ENCODE measurements around the gene TBCD.

The TBCD gene

DNA sequence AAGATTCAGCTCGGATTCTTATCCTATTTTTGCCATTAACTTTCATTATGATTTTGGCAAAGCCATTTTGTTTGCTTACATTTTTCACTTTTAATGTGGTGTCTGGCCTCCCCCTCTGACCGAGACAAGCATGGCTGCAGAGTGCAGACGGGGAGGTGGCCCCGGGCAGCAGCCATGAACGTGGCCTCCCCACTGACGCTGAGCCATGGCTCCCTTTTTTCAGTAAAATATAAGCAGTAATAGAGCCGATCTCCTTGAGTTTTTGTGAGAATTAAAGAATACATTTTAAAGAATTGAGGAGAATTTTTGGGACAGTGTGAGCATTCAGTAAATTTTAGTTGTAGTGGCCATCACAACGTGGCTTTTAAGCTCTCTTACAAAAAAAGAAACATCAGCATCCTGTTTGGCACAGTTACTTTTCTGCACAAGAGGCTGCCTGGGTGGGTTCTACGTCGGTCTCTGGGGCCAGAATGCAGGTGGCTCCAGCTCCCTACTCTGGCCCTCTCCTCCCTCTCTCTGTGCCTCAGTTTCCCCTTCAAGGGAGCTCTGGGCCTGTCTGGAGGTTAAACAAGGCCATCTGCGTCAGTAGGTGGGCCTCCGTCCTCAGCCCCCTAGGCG lies 156.8 kb downstream of the TBCD start:
- no peak for DNase-seq (ENCODE audit: low spot score)
- in situ Hi-C loops (cut with MboI; ENCODE audit: low sequenced_read_pairs, unreplicated experiment): no loop called here
- TF ChIP-seq, protein P1, sequence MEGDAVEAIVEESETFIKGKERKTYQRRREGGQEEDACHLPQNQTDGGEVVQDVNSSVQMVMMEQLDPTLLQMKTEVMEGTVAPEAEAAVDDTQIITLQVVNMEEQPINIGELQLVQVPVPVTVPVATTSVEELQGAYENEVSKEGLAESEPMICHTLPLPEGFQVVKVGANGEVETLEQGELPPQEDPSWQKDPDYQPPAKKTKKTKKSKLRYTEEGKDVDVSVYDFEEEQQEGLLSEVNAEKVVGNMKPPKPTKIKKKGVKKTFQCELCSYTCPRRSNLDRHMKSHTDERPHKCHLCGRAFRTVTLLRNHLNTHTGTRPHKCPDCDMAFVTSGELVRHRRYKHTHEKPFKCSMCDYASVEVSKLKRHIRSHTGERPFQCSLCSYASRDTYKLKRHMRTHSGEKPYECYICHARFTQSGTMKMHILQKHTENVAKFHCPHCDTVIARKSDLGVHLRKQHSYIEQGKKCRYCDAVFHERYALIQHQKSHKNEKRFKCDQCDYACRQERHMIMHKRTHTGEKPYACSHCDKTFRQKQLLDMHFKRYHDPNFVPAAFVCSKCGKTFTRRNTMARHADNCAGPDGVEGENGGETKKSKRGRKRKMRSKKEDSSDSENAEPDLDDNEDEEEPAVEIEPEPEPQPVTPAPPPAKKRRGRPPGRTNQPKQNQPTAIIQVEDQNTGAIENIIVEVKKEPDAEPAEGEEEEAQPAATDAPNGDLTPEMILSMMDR (IDR thresholded peaks at IDR 0.05; ENCODE audit: borderline replicate concordance, control extremely low read depth, extremely low read depth, insufficient read depth, missing control alignments): no peak

DNA sequence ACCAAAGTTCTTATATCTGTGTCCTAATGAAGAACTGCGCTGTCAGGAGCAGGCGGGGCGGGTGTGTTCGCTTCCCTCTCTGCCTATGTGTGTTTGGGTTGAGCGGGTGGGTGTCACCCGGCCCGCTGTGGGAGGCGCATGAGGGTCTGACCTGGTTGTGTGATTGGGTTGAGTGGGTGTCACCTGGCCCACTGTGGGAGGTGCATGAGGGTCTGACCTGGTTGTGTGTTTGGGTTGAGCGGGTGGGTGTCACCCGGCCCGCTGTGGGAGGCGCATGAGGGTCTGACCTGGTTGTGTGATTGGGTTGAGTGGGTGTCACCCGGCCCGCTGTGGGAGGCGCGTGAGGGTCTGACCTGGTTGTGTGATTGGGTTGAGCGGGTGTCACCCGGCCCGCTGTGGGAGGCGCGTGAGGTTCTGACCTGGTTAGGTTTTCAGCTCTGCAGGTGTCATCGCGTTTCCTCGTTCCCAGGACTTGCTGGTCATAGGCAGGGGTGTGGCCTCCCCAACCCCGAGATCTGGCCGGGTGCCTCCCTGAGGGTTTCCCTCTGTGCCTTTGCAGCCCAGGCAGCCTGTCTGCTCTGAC lies 157.5 kb downstream of the TBCD start:
- in situ Hi-C loops (cut with MboI; ENCODE audit: low sequenced_read_pairs, unreplicated experiment): no loop called here

DNA sequence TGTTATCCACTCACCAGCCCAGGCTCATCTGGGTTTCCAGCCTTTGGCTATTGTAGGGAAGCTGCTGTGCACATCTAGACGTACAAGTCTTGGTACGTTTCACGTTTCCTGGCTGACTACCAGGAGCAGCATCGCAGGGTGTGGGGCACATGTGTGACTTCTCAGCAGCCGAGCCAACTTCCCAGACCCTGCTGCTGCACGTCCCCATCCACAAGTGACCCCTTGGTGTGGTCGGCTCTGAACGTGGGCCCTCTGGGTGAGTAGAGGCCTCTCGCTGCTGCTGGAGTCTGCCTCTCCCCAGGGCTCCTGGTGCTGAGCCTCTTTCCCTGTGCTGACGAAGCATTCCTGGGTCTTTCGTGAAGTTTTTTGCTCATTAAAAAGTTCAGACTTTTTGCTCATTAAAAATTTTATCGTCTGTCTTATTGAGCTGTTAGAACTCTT lies 158.2 kb downstream of the TBCD start:
- in situ Hi-C loops (cut with MboI; ENCODE audit: low sequenced_read_pairs, unreplicated experiment): no loop called here
- no peak for DNase-seq (ENCODE audit: low spot score)
- TF ChIP-seq, protein P1 (IDR thresholded peaks at IDR 0.05; ENCODE audit: borderline replicate concordance, control extremely low read depth, extremely low read depth, insufficient read depth, missing control alignments): no peak

More for the DNA sequence above, 157.5 kb downstream of the TBCD start:
- DNase-seq (ENCODE audit: low spot score): no peak
- TF ChIP-seq, protein P1 (IDR thresholded peaks at IDR 0.05; ENCODE audit: borderline replicate concordance, control extremely low read depth, extremely low read depth, insufficient read depth, missing control alignments): no peak

DNA sequence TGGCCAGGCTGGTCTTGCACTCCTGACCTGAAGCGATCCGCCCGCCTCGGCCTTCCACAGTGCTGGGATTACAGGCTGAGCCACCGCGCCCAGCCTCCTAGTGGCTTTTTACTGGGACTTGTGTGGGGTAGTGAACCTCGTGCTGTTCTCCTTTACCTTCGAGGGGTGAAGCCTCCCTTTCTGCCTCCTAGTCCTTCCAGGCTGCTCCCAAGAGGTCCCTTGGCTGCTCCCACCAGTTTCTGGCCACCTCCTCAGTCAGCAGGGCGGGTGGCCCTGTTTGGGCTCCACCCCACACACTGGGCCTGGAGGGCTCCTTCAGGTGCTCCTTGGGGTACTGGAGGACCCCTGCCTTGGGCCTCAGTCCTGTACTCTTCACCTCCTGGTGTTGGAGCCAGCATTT lies 158.9 kb downstream of the TBCD start:
- TF ChIP-seq, protein P1 (IDR thresholded peaks at IDR 0.05; ENCODE audit: borderline replicate concordance, control extremely low read depth, extremely low read depth, insufficient read depth, missing control alignments): no peak
- DNase-seq (ENCODE audit: low spot score): no peak
- in situ Hi-C loops (cut with MboI; ENCODE audit: low sequenced_read_pairs, unreplicated experiment): no loop called here

DNA sequence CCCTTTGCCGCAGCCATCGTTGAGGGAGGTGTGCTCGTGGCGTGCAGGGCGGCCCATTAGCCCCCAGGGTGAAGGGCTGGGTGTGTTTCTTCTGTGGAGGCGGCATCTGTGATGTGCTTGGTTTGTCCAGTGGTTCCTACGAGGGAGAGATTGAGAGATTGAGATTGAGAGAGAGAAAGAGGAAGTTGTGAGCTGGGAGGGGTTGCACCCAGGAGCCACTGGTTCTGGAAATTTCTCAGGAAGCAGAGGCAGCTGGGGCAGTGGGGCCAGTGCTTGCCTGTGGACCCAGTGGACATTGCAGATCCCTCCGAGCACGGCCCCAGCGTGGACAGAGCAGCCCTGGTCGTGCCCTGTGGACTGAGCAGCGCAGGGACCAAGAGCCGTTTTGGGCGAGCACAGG lies 160.0 kb downstream of the TBCD start:
- TF ChIP-seq, protein P1 (IDR thresholded peaks at IDR 0.05; ENCODE audit: borderline replicate concordance, control extremely low read depth, extremely low read depth, insufficient read depth, missing control alignments): no peak
- in situ Hi-C loops (cut with MboI; ENCODE audit: low sequenced_read_pairs, unreplicated experiment): no loop called here

DNA sequence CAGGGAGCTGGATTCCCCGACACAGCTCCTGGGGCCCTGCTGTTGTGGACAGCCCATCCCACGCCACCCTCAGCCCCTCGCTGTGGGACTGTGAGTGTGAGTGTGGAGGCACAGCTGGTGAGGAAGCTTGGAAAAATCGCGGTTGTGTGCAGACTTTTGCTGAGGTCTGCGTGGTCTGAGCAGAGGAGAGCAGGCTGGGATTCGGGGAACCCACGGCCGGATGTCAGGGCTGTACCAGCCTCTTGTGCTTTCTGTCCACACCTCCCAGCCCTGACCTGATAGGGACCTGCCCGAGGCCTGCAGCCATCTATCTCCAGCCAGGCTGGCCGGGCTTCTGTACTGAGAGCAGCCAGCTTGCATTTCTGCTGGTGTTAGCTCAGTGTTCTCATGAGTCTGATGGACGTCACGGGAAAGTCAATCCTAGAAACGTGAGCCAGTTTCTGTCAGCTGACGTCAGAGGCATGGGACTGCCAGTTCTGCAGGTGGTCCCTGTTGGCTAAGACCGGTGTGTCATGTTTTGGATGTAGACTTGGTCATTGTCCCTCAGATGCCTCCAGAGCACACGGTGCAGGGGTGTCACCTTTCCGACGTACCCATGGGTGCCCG lies 160.7 kb downstream of the TBCD start:
- in situ Hi-C loops (cut with MboI; ENCODE audit: low sequenced_read_pairs, unreplicated experiment): no loop called here
- TF ChIP-seq, protein P1 (IDR thresholded peaks at IDR 0.05; ENCODE audit: borderline replicate concordance, control extremely low read depth, extremely low read depth, insufficient read depth, missing control alignments): no peak
- DNase-seq (ENCODE audit: low spot score): no peak

More for the DNA sequence above, 160.0 kb downstream of the TBCD start:
- peak; percentile 64 for DNase-seq (ENCODE audit: low spot score)

Data from GM13976 (cell line).